KMS-11 (cell line): ENCODE results near the gene MYO15B.

Source experiments
- H2AFZ ChIP-seq: fragments of 200-600 bp; sonication (generic); 2 replicates; pipeline ENCODE4 v1.6.1; 2016; ENCODE audit warnings: antibody characterized with exemption, mixed run types, low read depth
- H3K27ac ChIP-seq: fragments of 200-600 bp; sonication (generic); 2 replicates; pipeline ENCODE4 v1.6.1; 2016; ENCODE audit warnings: mild to moderate bottlenecking, mixed run types
- H3K27me3 ChIP-seq: fragments of 200-600 bp; sonication (generic); 2 replicates; pipeline ENCODE4 v1.6.1; 2017; ENCODE audit warnings: mild to moderate bottlenecking, low read depth, mixed run types, moderate library complexity; ENCODE audit not compliant: insufficient read depth
- H3K36me3 ChIP-seq: fragments of 200-600 bp; sonication (generic); 2 replicates; pipeline ENCODE4 v1.6.1; 2017; ENCODE audit warnings: mild to moderate bottlenecking, mixed run types; ENCODE audit not compliant: insufficient read depth
- H3K4me1 ChIP-seq: fragments of 200-600 bp; sonication (generic); 2 replicates; pipeline ENCODE4 v1.6.1; 2016; ENCODE audit warnings: mild to moderate bottlenecking, low read depth, mixed run types; ENCODE audit not compliant: poor library complexity, severe bottlenecking
- H3K4me2 ChIP-seq: fragments of 200-600 bp; sonication (generic); 2 replicates; pipeline ENCODE4 v1.7.0; 2016; ENCODE audit warnings: mild to moderate bottlenecking, mixed run types
- H3K4me3 ChIP-seq: fragments of 200-600 bp; sonication (generic); IDR thresholded peaks from 2 replicates; pipeline ENCODE4 v1.6.1; 2017; ENCODE audit warnings: low read depth, low read length, mixed read lengths; ENCODE audit not compliant: insufficient read depth
- H3K79me2 ChIP-seq: fragments of 200-600 bp; sonication (generic); 2 replicates; pipeline ENCODE4 v1.6.1; 2016; ENCODE audit warnings: low read depth, mixed run types; ENCODE audit not compliant: insufficient read depth
- H3K9ac ChIP-seq: fragments of 200-600 bp; sonication (generic); 2 replicates; pipeline ENCODE4 v1.6.1; 2016; ENCODE audit warnings: mild to moderate bottlenecking, mixed run types
- H4K20me1 ChIP-seq: fragments of 200-600 bp; sonication (generic); 2 replicates; pipeline ENCODE4 v1.6.1; 2016; ENCODE audit warnings: mild to moderate bottlenecking, mixed run types; ENCODE audit not compliant: insufficient read depth
- CTCF ChIP-seq: fragments of 200-600 bp; sonication (generic); conservative IDR thresholded peaks from 2 replicates; pipeline ENCODE4 v1.6.1; 2017; ENCODE audit warnings: low read depth, mild to moderate bottlenecking, antibody characterized with exemption, low read length, moderate library complexity, mixed read lengths

MYO15B gene

GRCh38 chr17:75570772-75571171 is 16.8 kb upstream of the MYO15B start:
- H3K9ac ChIP-seq, result no peak overlapping the region
- H3K27ac ChIP-seq, result no peak overlapping the region
- no peak overlapping the region for H2AFZ ChIP-seq
- peaks cover 2% of the 10 kb centered on the region; the same call in 1 of the 2 replicates for H3K27me3 ChIP-seq
- peaks cover 5% of the 10 kb centered on the region for H3K4me1 ChIP-seq
- no peak overlapping the region for H3K4me3 ChIP-seq
- H3K4me2 ChIP-seq, result no peak overlapping the region
- no peaks in the 10 kb centered on the region for H3K36me3 ChIP-seq
- H3K79me2 ChIP-seq, result no peaks in the 10 kb centered on the region
- TF ChIP-seq CTCF, result no peak
- H4K20me1 ChIP-seq, result no peaks in the 10 kb centered on the region

GRCh38 chr17:75571197-75571884 is 16.3 kb upstream of the MYO15B start:
- Histone ChIP-seq H4K20me1 (no peaks in the 10 kb centered on the region), H3K4me3 (no peak overlapping the region), H3K27ac (no peak overlapping the region), H3K9ac (no peak overlapping the region), H3K27me3 (peaks cover 6% of the 10 kb centered on the region; the same call in 1 of the 2 replicates), H3K4me1 (peaks cover 4% of the 10 kb centered on the region), H2AFZ (no peak overlapping the region), H3K36me3 (no peaks in the 10 kb centered on the region), H3K79me2 (no peaks in the 10 kb centered on the region), H3K4me2 (no peak overlapping the region)
- no peak for TF ChIP-seq CTCF

GRCh38 chr17:75571885-75572215 is 15.8 kb upstream of the MYO15B start:
- Histone ChIP-seq H3K79me2 (no peaks in the 10 kb centered on the region), H4K20me1 (no peaks in the 10 kb centered on the region), H3K27ac (no peak overlapping the region), H3K9ac (no peak overlapping the region), H3K4me2 (no peak overlapping the region), H3K36me3 (no peaks in the 10 kb centered on the region), H3K4me3 (no peak overlapping the region), H2AFZ (no peak overlapping the region), H3K4me1 (no peaks in the 10 kb centered on the region), H3K27me3 (peaks cover 8% of the 10 kb centered on the region; the same call in 1 of the 2 replicates)
- TF ChIP-seq CTCF, result no peak

- no peaks in the 10 kb centered on the region for H3K36me3 ChIP-seq
- TF ChIP-seq CTCF, result no peak
- no peaks in the 10 kb centered on the region for H4K20me1 ChIP-seq
- H2AFZ ChIP-seq, result no peak overlapping the region
- no peak overlapping the region for H3K4me2 ChIP-seq
- no peak overlapping the region for H3K4me3 ChIP-seq
- no peak overlapping the region for H3K9ac ChIP-seq
- peaks cover 12% of the 10 kb centered on the region; the same call in 1 of the 2 replicates for H3K27me3 ChIP-seq
- no peaks in the 10 kb centered on the region for H3K4me1 ChIP-seq
- H3K27ac ChIP-seq, result no peak overlapping the region
- H3K79me2 ChIP-seq, result no peaks in the 10 kb centered on the region
Observed at GRCh38 chr17:75572713-75573539, 14.7 kb upstream of the MYO15B start.
